DMS 273 (cell line): Measurements from ENCODE around the gene TNNC1.

Experiments
- DNase-seq: peaks from one replicate; lab custom pipeline; 2025; ENCODE audit not compliant: unreplicated experiment; lab: John Stamatoyannopoulos, UW

Gene TNNC1

DNA sequence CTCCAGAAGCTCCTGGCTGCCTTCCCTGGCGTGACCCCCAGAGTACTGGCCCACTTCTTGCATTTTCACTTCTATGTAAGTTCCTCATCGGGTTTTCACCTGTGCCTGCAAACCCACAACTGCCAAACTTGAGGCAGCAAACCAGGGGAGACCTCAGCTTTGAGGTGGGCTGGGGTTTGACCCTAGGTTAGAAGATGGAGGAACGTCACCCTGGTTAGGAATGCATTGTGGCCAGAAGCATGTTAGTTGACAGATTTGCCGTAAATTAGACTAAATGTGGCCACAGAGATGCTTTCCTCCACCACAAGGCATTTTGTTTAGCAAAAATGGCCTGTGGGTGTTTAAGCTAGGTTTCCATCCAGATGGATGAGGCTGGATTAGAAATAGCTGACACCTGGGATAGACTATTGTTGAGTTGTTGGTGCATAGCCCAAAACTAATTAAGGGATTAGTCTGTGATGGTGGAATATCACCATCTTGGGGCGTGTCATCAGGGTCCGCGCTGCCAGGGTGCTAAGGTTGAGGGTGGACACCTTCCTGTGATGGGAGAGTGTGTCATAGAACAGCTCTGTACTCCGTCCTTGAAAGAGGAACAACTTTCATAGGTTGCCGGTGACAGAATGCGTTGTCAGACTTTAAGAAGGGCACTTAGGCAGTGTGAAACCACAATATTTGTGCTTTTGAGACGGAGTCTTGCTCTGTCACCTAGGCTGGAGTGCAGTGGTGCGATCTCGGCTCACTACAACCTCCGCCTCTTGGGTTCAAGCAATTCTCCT is 5.1 kb upstream of the TNNC1 start:
- no peak for DNase-seq

GRCh38 chr3:52458031-52458760 is 4.4 kb upstream of the TNNC1 start:
- no peak for DNase-seq

DNA sequence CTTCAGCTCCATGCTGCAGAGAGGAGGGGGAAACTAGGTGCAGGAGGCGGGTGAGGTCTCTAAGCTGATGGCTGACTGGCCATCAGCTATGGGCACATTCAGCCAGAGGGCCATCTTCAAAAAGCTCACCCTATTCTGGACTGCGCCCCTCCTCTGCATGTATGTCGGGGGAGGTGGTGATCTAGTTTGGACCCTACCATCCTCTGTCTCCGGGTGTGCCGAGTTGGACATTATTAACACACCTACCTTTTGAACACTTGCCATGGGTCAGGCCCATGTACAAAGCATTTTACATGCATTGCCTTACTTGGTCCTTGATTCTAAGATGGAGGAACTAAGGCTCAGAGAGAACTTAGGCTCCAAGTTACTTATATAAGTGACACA is 3.0 kb upstream of the TNNC1 start:
- no peak for DNase-seq

DNA sequence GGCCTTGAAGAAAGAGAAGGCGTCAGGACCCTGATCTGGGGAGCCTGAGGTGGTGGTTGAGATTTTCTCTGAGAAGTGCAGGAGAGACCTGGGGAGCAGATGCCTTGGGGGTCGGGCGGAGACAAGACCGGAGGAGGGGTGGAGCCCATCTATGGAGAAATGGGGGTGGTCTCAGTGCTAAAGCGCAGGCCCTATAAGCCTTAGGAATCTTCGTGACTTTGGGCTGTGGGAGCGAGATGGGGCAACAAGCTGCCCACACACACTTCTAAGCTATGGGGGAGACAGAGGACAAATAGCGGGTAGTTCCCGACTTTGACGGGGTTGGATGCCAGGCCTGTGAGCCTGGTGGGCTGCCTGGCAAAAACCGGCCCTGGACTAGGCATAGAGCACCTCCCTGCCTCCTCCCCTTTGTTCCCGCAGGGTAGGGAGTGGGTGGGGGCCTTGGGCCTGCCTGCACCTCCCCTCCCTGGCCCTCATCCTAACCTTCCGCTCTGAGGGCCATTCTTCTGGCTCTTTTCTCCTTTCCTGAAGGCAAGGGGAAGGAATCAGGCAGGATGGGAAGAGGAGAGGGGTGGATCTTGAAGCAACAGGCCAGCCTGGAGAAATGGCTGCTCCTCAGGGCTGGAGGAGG is 2.4 kb upstream of the TNNC1 start:
- DNase-seq = peak; percentile 37

DNA sequence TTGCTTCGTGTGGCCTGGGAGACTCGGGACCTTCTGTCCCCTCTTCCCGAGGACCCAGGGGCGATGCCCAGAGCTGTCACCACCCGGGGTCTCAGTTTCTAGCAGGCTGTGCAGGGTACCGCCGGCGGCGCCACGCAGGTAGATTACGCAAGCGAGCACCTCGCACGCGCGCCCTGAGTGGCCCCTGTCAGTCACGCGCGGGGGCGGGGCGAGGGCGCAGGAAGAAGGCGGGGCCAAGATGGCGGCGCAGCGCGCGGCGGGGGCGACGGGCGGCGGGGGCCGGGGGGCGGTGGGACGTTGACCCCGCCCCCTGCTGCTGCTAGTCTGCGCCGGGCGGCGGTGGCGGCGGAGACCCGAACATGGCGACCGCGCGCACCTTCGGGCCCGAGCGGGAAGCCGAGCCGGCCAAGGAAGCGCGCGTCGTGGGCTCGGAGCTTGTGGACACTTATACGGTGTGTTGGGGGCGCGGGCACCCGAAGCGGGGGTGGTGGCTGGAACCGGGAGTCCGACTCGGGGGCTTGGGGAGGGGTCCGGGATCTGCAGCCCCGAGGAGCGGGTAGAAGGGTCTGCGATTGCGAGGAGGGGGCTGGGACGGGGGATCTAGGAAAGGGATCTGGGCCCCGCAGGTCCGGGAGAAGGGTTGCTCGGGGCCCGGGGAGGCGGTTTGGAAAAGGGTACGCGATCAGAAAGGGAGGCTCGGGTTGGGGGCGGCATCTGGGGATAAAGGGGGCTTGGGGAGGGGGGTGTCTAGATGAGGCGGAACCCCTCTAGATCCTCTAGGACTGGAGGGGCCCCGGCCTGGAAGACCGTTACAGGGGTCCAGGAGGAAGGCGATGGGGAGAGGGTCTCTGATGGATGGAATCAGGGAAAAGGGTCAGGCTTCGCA is 1.7 kb upstream of the TNNC1 start, which contains the start of gene NISCH:
TSS of gene NISCH (plus strand) at position 322 of the 886 bp plus-strand sequence. CDS start at position 360, 38 bp downstream.
- DNase-seq = peak; percentile 91

GRCh38 chr3:52454938-52455282 is 1.1 kb upstream of the TNNC1 start:
- no peak for DNase-seq

- peak; percentile 16 for DNase-seq
Observed at GRCh38 chr3:52454250-52454937, 553 bp upstream of the TNNC1 start.

DNA sequence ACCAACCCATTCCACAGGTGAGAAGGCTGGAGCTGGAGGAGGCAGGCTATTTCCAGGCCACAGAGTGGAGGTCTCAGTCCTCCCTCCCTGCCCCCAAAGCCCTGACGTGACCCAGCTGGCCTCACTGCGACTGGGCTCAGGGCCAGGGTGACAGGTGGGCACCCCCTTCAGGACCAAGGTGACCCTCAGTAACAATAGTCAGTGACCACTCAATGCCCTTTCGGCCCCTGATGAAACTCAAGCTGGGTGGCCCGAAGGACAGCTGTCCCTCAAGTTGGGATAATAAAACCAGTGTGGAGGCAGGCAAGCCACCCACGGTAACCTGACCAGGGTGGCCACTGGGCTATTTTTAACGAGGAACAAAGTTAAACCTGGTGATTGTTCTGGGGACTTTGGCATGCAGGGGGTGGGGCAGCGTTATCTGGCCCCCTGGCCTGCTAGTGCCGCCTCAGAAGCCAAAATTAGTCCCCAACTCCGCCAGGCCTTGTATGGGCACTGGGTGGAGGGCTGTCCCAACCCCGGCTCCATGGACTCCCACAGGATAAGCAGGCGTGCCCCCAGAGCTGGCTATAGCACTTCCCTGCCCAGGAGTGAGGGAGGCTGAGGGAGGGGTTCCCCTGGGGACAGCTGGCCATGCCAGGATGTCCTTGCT is 1.1 kb downstream of the TNNC1 start:
- no peak for DNase-seq

DNA sequence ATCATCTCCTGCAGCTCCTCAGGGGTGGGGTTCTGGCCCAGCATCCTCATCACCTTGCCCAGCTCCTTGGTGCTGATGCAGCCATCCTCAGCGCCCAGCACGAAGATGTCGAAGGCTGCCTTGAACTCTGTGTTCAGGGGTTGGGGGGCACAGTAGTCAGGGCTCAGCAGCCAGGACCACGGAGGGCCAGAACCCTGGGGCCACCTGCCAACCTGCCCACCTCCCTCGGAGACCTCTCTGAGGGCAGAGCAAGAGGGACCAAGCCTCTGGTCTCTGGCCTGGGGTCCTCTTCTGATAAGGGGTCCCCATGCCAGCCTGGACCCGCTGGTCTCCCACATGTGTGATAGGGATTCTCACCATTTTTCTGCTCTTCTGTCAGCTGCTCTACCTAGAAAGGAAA is 1.7 kb downstream of the TNNC1 start:
- no peak for DNase-seq

- no peak for DNase-seq
Observed at GRCh38 chr3:52451237-52452083, 2.4 kb downstream of the TNNC1 start.

DNA sequence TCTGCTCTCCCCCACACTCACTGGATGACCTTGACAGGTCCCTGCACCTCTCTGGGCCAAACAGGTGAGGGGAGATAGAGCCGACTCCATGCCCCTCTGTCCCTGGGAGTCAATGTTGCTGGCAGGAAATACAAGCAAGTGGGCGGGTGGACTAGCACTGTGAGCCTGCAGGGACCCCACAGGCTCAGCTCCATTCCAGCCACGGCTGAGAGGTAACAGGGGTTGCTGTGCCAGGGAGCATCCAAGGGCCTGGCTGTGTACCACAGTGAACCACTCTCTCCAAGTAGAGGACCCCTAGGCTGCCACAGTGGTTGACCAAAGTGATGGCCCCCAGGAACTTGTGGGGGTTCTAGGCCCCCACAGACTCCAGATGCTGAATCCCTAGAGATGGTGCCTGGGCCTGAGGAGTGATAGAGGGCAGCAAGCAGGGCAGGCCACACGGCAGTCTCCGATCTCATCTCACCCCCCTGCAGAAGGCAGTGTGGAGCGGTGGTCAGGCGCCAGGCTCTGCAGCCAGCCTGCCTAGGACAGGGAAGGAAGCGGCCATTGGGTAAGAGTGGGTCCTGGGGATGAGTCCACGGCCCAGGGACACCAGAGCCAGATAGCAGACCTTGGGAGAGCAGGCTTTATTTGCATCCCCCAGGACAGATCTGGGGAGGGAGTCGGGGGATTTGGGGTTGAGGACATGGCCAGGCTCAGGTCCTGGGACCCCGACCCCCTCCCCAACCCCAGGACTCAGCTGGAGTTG is 3.2 kb downstream of the TNNC1 start:
- DNase-seq = no peak

- DNase-seq = no peak
Observed at GRCh38 chr3:52447512-52448355, 6.1 kb downstream of the TNNC1 start.

GRCh38 chr3:52446631-52447511 is 7.0 kb downstream of the TNNC1 start:
- peak; percentile 79 for DNase-seq

GRCh38 chr3:52446042-52446441 is 7.8 kb downstream of the TNNC1 start:
- no peak for DNase-seq

GRCh38 chr3:52444860-52445793 is 8.7 kb downstream of the TNNC1 start, which contains the start of gene SEMA3G:
TSS of gene SEMA3G (minus strand) at chr3:52445103. CDS start at chr3:52445027, 76 bp downstream.
- peak; percentile 84 for DNase-seq
